ENCODE measurements around the gene AP3S1. TPM values are rescaled to one million over a fixed set of nuclear protein-coding genes. Genes with fewer than 3 reads are reported as not detected.

AP3S1 gene
- total and polyA plus RNA-seq, 4 experiments from 2014 or later: 44.5 to 97.3 (median 57.9) TPM

- DNase-seq: no peak
- CTCF ChIA-PET (ENCODE audit: partially characterized antibody): no interaction called here
- no peaks in the 10 kb centered on the region for H3K27me3 ChIP-seq (ENCODE audit: insufficient read depth, low read length)
- no peaks in the 10 kb centered on the region for H3K36me3 ChIP-seq (ENCODE audit: insufficient read depth, low read length)
- POLR2A ChIA-PET (ENCODE audit: partially characterized antibody): no interaction called here
- Mint-ChIP-seq H3K4me3 (no peak overlapping the region), H3K27ac (no peak overlapping the region), H3K36me3 (no peaks in the 10 kb centered on the region), H3K4me1 (no peaks in the 10 kb centered on the region), H3K9me3 (peaks cover 0 to 2% (median 0%) of the 10 kb centered on the region in 8 donors), H3K27me3 (peaks cover 5 to 6% of the 10 kb centered on the region in 2 donors)
- no peak overlapping the region for H3K4me3 ChIP-seq (ENCODE audit: low read length in 2 of 2)
- no peaks in the 10 kb centered on the region for H3K9me3 ChIP-seq (ENCODE audit: control insufficient read depth in 1 of 2, low read length in 2 of 2)
- intact Hi-C loops (cut with micrococcal nuclease): no loop called here
- H3K27ac ChIP-seq (ENCODE audit: low read depth, low read length): no peak overlapping the region
- H3K4me1 ChIP-seq (ENCODE audit: insufficient read depth, low read length): no peaks in the 10 kb centered on the region
These were observed 106.4 kb downstream of the AP3S1 start for GRCh38 chr5:115948091-115948534.

- Histone ChIP-seq H3K4me3 (ENCODE audit: low read length in 2 of 2) (no peak overlapping the region), H3K4me1 (ENCODE audit: insufficient read depth, low read length) (no peaks in the 10 kb centered on the region), H3K36me3 (ENCODE audit: insufficient read depth, low read length) (no peaks in the 10 kb centered on the region), H3K9me3 (ENCODE audit: control insufficient read depth in 1 of 2, low read length in 2 of 2) (no peaks in the 10 kb centered on the region), H3K27me3 (ENCODE audit: insufficient read depth, low read length) (no peaks in the 10 kb centered on the region), H3K27ac (ENCODE audit: low read depth, low read length) (no peak overlapping the region)
- H3K4me3 Mint-ChIP-seq: no peak overlapping the region
- H3K27me3 Mint-ChIP-seq: peaks cover 6 to 9% of the 10 kb centered on the region in 2 donors
- H3K36me3 Mint-ChIP-seq: no peaks in the 10 kb centered on the region
- ChIA-PET CTCF (ENCODE audit: partially characterized antibody) (no interaction called here), POLR2A (ENCODE audit: partially characterized antibody) (no interaction called here)
- intact Hi-C loops (cut with micrococcal nuclease): no loop called here
- no peaks in the 10 kb centered on the region for H3K9me3 Mint-ChIP-seq
- no peak for DNase-seq
- no peak overlapping the region for H3K27ac Mint-ChIP-seq
- no peaks in the 10 kb centered on the region for H3K4me1 Mint-ChIP-seq
These were observed 107.4 kb downstream of the AP3S1 start for GRCh38 chr5:115949096-115949495.

GRCh38 chr5:115952588-115952987 is 110.9 kb downstream of the AP3S1 start:
- no peaks in the 10 kb centered on the region for H3K27me3 ChIP-seq (ENCODE audit: insufficient read depth, low read length)
- no peaks in the 10 kb centered on the region for H3K36me3 Mint-ChIP-seq
- ChIA-PET POLR2A (ENCODE audit: partially characterized antibody) (no interaction called here), CTCF (ENCODE audit: partially characterized antibody) (no interaction called here)
- no peak overlapping the region for H3K27ac ChIP-seq (ENCODE audit: low read depth, low read length)
- H3K27ac Mint-ChIP-seq: no peak overlapping the region
- H3K4me1 Mint-ChIP-seq: no peaks in the 10 kb centered on the region
- H3K9me3 Mint-ChIP-seq: no peaks in the 10 kb centered on the region
- H3K4me3 ChIP-seq (ENCODE audit: low read length in 2 of 2): no peak overlapping the region
- peaks cover 6 to 9% of the 10 kb centered on the region in 2 donors for H3K27me3 Mint-ChIP-seq
- no peaks in the 10 kb centered on the region for H3K36me3 ChIP-seq (ENCODE audit: insufficient read depth, low read length)
- no peaks in the 10 kb centered on the region for H3K4me1 ChIP-seq (ENCODE audit: insufficient read depth, low read length)
- no peak for DNase-seq
- no peak overlapping the region for H3K4me3 Mint-ChIP-seq
- no peaks in the 10 kb centered on the region for H3K9me3 ChIP-seq (ENCODE audit: control insufficient read depth in 1 of 2, low read length in 2 of 2)
- intact Hi-C loops (cut with micrococcal nuclease): no loop called here

DNA sequence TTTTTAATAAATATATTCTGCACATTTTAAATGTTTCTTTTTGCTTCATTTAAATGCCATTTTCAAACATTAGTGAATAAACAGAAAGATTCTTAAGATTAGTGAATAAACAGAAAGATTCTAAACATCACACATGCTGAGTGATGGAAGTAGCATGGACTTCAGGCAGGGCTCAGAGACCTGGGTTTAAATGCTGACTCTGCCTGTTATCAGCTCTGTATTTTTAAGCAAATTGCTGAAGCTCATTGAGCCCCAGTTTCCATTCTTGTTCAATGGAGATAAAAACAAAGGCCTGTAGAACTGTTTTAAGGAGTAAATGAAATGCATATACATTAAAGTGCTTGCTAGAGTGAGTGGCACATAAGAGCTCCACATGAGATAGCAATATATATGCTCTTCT is 112.4 kb downstream of the AP3S1 start:
- H3K27ac Mint-ChIP-seq: no peak overlapping the region
- H3K27me3 ChIP-seq (ENCODE audit: insufficient read depth, low read length): no peaks in the 10 kb centered on the region
- H3K9me3 Mint-ChIP-seq: no peaks in the 10 kb centered on the region
- no peaks in the 10 kb centered on the region for H3K9me3 ChIP-seq (ENCODE audit: control insufficient read depth in 1 of 2, low read length in 2 of 2)
- ChIA-PET POLR2A (ENCODE audit: partially characterized antibody) (no interaction called here), CTCF (ENCODE audit: partially characterized antibody) (no interaction called here)
- no peak overlapping the region for H3K4me3 Mint-ChIP-seq
- no peak overlapping the region for H3K4me3 ChIP-seq (ENCODE audit: low read length in 2 of 2)
- intact Hi-C loops (cut with micrococcal nuclease): no loop called here
- H3K27me3 Mint-ChIP-seq: peaks cover 16 to 18% of the 10 kb centered on the region in 2 donors
- H3K4me1 ChIP-seq (ENCODE audit: insufficient read depth, low read length): no peaks in the 10 kb centered on the region
- no peaks in the 10 kb centered on the region for H3K36me3 Mint-ChIP-seq
- no peaks in the 10 kb centered on the region for H3K36me3 ChIP-seq (ENCODE audit: insufficient read depth, low read length)
- no peak overlapping the region for H3K27ac ChIP-seq (ENCODE audit: low read depth, low read length)
- no peak for DNase-seq
- H3K4me1 Mint-ChIP-seq: no peaks in the 10 kb centered on the region

DNA sequence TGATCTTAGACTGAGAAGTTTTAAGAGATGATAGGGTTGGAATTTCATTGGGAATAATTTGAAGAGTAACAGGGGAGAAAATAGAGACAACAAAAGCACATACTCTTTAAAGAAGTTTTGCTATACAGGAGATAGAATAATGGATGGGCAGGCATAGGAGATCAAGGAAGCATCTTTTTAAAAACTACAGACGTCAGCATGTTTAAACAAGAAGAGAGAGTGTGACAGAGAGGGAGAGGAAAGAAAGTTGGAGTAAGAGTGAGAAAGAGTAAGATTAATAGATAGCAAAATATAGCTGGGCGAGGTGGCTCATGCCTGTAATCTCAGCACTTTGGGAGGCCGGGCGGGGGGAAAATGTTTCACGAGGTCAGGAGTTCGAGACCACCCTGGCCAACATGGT is 115.2 kb downstream of the AP3S1 start:
- H3K4me3 ChIP-seq (ENCODE audit: low read length in 2 of 2): no peak overlapping the region
- intact Hi-C loops (cut with micrococcal nuclease): no loop called here
- H3K4me3 Mint-ChIP-seq: no peak overlapping the region
- POLR2A ChIA-PET (ENCODE audit: partially characterized antibody): no interaction called here
- H3K27me3 Mint-ChIP-seq: peaks cover 26 to 30% of the 10 kb centered on the region in 2 donors
- H3K9me3 ChIP-seq (ENCODE audit: control insufficient read depth in 1 of 2, low read length in 2 of 2): no peaks in the 10 kb centered on the region
- H3K36me3 Mint-ChIP-seq: no peaks in the 10 kb centered on the region
- peaks cover 0 to 10% (median 3%) of the 10 kb centered on the region in 4 donors for H3K4me1 Mint-ChIP-seq
- DNase-seq: no peak
- H3K27ac ChIP-seq (ENCODE audit: low read depth, low read length): no peak overlapping the region
- peaks cover 0 to 2% (median 0%) of the 10 kb centered on the region in 8 donors for H3K9me3 Mint-ChIP-seq
- no peaks in the 10 kb centered on the region for H3K4me1 ChIP-seq (ENCODE audit: insufficient read depth, low read length)
- peaks cover 14% of the 10 kb centered on the region for H3K27me3 ChIP-seq (ENCODE audit: insufficient read depth, low read length)
- no peaks in the 10 kb centered on the region for H3K36me3 ChIP-seq (ENCODE audit: insufficient read depth, low read length)
- H3K27ac Mint-ChIP-seq: no peak overlapping the region
- CTCF ChIA-PET (ENCODE audit: partially characterized antibody): no interaction called here

- CTCF ChIA-PET (ENCODE audit: partially characterized antibody): no interaction called here
These were observed 119.9 kb downstream of the AP3S1 start for GRCh38 chr5:115961381-115962238.

GRCh38 chr5:115962239-115962564 is 120.5 kb downstream of the AP3S1 start, which contains the start of gene LVRN:
Gene LVRN (plus strand): TSS chr5:115962475. CDS start chr5:115962618, 143 bp downstream.
- H3K27ac ChIP-seq (ENCODE audit: low read depth, low read length): no peak within 1 kb of the TSS
- H3K27me3 ChIP-seq (ENCODE audit: insufficient read depth, low read length): peaks cover 19% of the 10 kb centered on the region
- no peak within 1 kb of the TSS for H3K4me3 ChIP-seq (ENCODE audit: low read length in 2 of 2)
- Mint-ChIP-seq H3K4me1 (peaks cover 2 to 18% (median 4%) of the 10 kb centered on the region in 4 donors), H3K27ac (no peak within 1 kb of the TSS), H3K27me3 (peaks cover 39 to 47% of the 10 kb centered on the region in 2 donors), H3K4me3 (peak within 1 kb of the TSS in 5 of 8 donors; percentile 21 to 64 (median 44)), H3K36me3 (no peaks in the 10 kb centered on the region), H3K9me3 (peaks cover 0 to 5% (median under 1%) of the 10 kb centered on the region in 8 donors)
- no peaks in the 10 kb centered on the region for H3K36me3 ChIP-seq (ENCODE audit: insufficient read depth, low read length)
- ChIA-PET POLR2A (ENCODE audit: partially characterized antibody) (no interaction called here), CTCF (ENCODE audit: partially characterized antibody) (no interaction called here)
- intact Hi-C loops (cut with micrococcal nuclease): no loop called here
- DNase-seq: no peak
- no peaks in the 10 kb centered on the region for H3K9me3 ChIP-seq (ENCODE audit: control insufficient read depth in 1 of 2, low read length in 2 of 2)
- H3K4me1 ChIP-seq (ENCODE audit: insufficient read depth, low read length): no peaks in the 10 kb centered on the region

More at GRCh38 chr5:115961381-115962238, 119.9 kb downstream of the AP3S1 start:
- Histone ChIP-seq H3K4me1 (ENCODE audit: insufficient read depth, low read length) (no peaks in the 10 kb centered on the region), H3K27me3 (ENCODE audit: insufficient read depth, low read length) (peaks cover 19% of the 10 kb centered on the region), H3K27ac (ENCODE audit: low read depth, low read length) (no peak overlapping the region), H3K36me3 (ENCODE audit: insufficient read depth, low read length) (no peaks in the 10 kb centered on the region), H3K4me3 (ENCODE audit: low read length in 2 of 2) (no peak overlapping the region), H3K9me3 (ENCODE audit: control insufficient read depth in 1 of 2, low read length in 2 of 2) (no peaks in the 10 kb centered on the region)
- H3K27me3 Mint-ChIP-seq: peaks cover 39 to 47% of the 10 kb centered on the region in 2 donors
- intact Hi-C loops (cut with micrococcal nuclease): no loop called here
- peak overlapping the region in 5 of 8 donors; percentile 21 to 64 (median 44) for H3K4me3 Mint-ChIP-seq
- POLR2A ChIA-PET (ENCODE audit: partially characterized antibody): no interaction called here
- peaks cover 2 to 18% (median 4%) of the 10 kb centered on the region in 4 donors for H3K4me1 Mint-ChIP-seq
- no peak overlapping the region for H3K27ac Mint-ChIP-seq
- H3K9me3 Mint-ChIP-seq: peaks cover 0 to 5% (median 0%) of the 10 kb centered on the region in 8 donors
- H3K36me3 Mint-ChIP-seq: no peaks in the 10 kb centered on the region
- no peak for DNase-seq
